ENCODE measurements around the gene C9. TPM values are rescaled to one million over a fixed set of nuclear protein-coding genes. Genes with fewer than 3 reads are reported as not detected.
"Not testable (repeated sequence)": the region's sequence is repeated elsewhere in the genome, so short reads cannot be mapped to it uniquely, and the experiment has no call there.

The C9 gene
- total and polyA plus RNA-seq, 2 experiments from 2014 or later, result not detected

DNA sequence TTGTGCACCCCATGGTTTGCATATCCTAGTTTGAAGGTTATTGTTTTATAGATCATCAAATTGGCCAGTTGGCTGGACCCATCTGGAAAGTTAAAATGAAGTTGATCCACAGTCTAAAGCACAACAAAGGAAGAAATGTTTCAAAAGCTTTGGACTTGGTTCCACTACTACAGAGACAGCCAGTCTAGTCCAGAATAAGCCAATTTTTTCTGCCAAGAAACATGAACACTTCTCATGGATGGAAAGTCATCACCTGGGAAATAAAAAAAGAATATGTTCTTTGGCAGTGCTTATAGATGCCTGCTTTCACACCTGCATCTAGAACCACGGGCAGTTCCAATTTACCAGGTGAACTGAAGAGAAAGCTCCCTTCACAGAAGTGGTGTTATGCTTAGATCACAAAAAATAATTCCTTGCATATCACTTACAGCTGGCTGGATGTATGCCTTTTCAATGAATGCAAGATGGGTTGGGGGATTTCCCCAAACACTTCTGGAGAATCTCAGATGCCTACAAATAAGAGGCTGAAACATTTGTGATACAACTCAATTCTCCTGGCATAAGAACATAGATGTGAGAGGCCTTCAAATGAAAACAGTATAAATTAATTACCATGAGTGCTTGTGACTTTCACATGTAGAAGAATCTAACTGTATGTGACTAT, 26.9 kb downstream of the C9 start (continued):
- TF ChIP-seq, protein P1, sequence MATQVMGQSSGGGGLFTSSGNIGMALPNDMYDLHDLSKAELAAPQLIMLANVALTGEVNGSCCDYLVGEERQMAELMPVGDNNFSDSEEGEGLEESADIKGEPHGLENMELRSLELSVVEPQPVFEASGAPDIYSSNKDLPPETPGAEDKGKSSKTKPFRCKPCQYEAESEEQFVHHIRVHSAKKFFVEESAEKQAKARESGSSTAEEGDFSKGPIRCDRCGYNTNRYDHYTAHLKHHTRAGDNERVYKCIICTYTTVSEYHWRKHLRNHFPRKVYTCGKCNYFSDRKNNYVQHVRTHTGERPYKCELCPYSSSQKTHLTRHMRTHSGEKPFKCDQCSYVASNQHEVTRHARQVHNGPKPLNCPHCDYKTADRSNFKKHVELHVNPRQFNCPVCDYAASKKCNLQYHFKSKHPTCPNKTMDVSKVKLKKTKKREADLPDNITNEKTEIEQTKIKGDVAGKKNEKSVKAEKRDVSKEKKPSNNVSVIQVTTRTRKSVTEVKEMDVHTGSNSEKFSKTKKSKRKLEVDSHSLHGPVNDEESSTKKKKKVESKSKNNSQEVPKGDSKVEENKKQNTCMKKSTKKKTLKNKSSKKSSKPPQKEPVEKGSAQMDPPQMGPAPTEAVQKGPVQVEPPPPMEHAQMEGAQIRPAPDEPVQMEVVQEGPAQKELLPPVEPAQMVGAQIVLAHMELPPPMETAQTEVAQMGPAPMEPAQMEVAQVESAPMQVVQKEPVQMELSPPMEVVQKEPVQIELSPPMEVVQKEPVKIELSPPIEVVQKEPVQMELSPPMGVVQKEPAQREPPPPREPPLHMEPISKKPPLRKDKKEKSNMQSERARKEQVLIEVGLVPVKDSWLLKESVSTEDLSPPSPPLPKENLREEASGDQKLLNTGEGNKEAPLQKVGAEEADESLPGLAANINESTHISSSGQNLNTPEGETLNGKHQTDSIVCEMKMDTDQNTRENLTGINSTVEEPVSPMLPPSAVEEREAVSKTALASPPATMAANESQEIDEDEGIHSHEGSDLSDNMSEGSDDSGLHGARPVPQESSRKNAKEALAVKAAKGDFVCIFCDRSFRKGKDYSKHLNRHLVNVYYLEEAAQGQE (IDR thresholded peaks at IDR 0.05; ENCODE audit: unreplicated experiment), result no peak
- TF ChIP-seq EZH2 (IDR thresholded peaks at IDR 0.05; ENCODE audit: low read depth, unreplicated experiment) (no peak), POLR2AphosphoS5 (IDR thresholded peaks at IDR 0.05; ENCODE audit: low read depth) (no peak), EZH2phosphoT487 (IDR thresholded peaks at IDR 0.05; ENCODE audit: unreplicated experiment) (no peak), ZNF114 (CRISPR knock-in tag; IDR thresholded peaks at IDR 0.05) (no peak), STAT1 (IDR thresholded peaks at IDR 0.05; ENCODE audit: unreplicated experiment) (no peak)
- TF ChIP-seq, protein P2, sequence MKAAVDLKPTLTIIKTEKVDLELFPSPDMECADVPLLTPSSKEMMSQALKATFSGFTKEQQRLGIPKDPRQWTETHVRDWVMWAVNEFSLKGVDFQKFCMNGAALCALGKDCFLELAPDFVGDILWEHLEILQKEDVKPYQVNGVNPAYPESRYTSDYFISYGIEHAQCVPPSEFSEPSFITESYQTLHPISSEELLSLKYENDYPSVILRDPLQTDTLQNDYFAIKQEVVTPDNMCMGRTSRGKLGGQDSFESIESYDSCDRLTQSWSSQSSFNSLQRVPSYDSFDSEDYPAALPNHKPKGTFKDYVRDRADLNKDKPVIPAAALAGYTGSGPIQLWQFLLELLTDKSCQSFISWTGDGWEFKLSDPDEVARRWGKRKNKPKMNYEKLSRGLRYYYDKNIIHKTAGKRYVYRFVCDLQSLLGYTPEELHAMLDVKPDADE (IDR thresholded peaks at IDR 0.05), result no peak
- TF ChIP-seq, protein P3, sequence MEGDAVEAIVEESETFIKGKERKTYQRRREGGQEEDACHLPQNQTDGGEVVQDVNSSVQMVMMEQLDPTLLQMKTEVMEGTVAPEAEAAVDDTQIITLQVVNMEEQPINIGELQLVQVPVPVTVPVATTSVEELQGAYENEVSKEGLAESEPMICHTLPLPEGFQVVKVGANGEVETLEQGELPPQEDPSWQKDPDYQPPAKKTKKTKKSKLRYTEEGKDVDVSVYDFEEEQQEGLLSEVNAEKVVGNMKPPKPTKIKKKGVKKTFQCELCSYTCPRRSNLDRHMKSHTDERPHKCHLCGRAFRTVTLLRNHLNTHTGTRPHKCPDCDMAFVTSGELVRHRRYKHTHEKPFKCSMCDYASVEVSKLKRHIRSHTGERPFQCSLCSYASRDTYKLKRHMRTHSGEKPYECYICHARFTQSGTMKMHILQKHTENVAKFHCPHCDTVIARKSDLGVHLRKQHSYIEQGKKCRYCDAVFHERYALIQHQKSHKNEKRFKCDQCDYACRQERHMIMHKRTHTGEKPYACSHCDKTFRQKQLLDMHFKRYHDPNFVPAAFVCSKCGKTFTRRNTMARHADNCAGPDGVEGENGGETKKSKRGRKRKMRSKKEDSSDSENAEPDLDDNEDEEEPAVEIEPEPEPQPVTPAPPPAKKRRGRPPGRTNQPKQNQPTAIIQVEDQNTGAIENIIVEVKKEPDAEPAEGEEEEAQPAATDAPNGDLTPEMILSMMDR (conservative IDR thresholded peaks at IDR 0.05; ENCODE audit: low read depth in 2 of 2), result no peak

DNA sequence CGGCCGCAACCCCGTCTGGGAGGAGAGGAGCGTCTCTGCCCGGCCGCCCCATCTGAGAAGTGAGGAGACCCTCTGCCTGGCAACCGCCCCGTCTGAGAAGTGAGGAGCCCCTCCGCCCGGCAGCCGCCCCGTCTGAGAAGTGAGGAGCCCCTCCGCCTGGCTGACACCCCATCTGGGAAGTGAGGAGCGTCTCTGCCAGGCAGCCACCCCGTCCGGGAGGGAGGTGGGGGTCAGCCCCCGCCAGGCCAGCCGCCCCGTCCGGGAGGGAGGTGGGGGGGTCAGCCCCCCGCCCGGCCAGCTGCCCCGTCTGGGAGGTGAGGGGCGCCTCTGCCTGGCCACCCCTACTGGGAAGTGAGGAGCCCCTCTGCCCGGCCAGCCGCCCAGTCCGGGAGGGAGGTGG, 30.0 kb downstream of the C9 start:
- ATAC-seq, H3K4me3 Mint-ChIP-seq: not testable (repeated sequence)

More for the DNA sequence above, 30.0 kb downstream of the C9 start:
- H2AFZ ChIP-seq; H3K27ac ChIP-seq (ENCODE audit: low read depth); H4K20me1 ChIP-seq (replicated peaks; ENCODE audit: insufficient read depth); H3K4me1 ChIP-seq (ENCODE audit: insufficient read depth); DNase-seq (ENCODE audit: low spot score); H3K9me2 ChIP-seq (ENCODE audit: insufficient read depth); H3K4me2 ChIP-seq; H3K79me2 ChIP-seq (replicated peaks; ENCODE audit: insufficient read depth); H3K27me3 Mint-ChIP-seq (ENCODE audit: insufficient read depth, low read depth, poor library complexity); H3K36me3 ChIP-seq (ENCODE audit: insufficient read depth); H3K4me3 ChIP-seq; H3K27me3 ChIP-seq (ENCODE audit: insufficient read depth); H3K27ac Mint-ChIP-seq; H3K4me1 Mint-ChIP-seq; H3F3A ChIP-seq (replicated peaks; ENCODE audit: low read depth): not testable (repeated sequence)
- peaks cover 26% of the 10 kb centered on the region for H3K9me3 Mint-ChIP-seq
- H3K36me3 Mint-ChIP-seq (ENCODE audit: low read depth), result peaks cover 12% of the 10 kb centered on the region

Data from GM23338 (cell line).